ENCODE measurements around the gene PCDHB2. TPM values are rescaled to one million over a fixed set of nuclear protein-coding genes. Genes with fewer than 3 reads are reported as not detected.

The PCDHB2 gene
- total and polyA plus RNA-seq, 2 of the 4 experiments (the other 2 are of a cell fraction): 0.36 to 0.46 TPM

DNA sequence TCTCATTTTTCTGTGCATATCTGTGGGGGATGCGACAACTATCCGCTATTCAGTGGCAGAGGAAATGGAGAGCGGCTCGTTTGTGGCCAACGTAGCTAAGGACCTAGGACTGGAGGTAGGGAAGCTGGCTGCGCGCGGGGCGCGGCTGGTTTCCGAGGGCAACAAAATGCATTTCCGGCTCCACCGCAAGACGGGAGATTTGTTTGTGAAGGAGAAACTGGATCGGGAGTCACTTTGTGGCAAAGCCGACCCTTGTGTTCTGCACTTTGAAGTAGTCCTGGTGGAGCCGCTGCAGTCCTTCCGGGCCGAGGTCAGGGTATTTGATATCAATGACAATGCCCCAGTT is 42.9 kb upstream of the PCDHB2 start:
- TF ChIP-seq RFX5 (IDR thresholded peaks at IDR 0.05; ENCODE audit: low read depth, low read length) (no peak), RCOR1 (IDR thresholded peaks at IDR 0.05; ENCODE audit: insufficient replicate concordance, low read length) (no peak), MAFK (IDR thresholded peaks at IDR 0.05; ENCODE audit: low read depth, low read length) (no peak), MAZ (IDR thresholded peaks at IDR 0.05; ENCODE audit: borderline replicate concordance, low read depth, low read length) (no peak), NFE2L2 (IDR thresholded peaks at IDR 0.05; ENCODE audit: low read depth, low read length) (no peak), CEBPB (IDR thresholded peaks at IDR 0.05; ENCODE audit: low read depth, low read length) (no peak), MXI1 (IDR thresholded peaks at IDR 0.05; ENCODE audit: borderline replicate concordance, low read depth, low read length) (no peak), POLR2A (IDR thresholded peaks at IDR 0.05; ENCODE audit: low read depth, low read length) (no peak), BHLHE40 (IDR thresholded peaks at IDR 0.05; ENCODE audit: low read depth, low read length) (no peak), RAD21 (IDR thresholded peaks at IDR 0.05; ENCODE audit: low read length) (no peak)
- TF ChIP-seq, protein P1, sequence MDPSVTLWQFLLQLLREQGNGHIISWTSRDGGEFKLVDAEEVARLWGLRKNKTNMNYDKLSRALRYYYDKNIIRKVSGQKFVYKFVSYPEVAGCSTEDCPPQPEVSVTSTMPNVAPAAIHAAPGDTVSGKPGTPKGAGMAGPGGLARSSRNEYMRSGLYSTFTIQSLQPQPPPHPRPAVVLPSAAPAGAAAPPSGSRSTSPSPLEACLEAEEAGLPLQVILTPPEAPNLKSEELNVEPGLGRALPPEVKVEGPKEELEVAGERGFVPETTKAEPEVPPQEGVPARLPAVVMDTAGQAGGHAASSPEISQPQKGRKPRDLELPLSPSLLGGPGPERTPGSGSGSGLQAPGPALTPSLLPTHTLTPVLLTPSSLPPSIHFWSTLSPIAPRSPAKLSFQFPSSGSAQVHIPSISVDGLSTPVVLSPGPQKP (IDR thresholded peaks at IDR 0.05; ENCODE audit: borderline replicate concordance, low read depth, low read length): no peak
- TF ChIP-seq, protein P2, sequence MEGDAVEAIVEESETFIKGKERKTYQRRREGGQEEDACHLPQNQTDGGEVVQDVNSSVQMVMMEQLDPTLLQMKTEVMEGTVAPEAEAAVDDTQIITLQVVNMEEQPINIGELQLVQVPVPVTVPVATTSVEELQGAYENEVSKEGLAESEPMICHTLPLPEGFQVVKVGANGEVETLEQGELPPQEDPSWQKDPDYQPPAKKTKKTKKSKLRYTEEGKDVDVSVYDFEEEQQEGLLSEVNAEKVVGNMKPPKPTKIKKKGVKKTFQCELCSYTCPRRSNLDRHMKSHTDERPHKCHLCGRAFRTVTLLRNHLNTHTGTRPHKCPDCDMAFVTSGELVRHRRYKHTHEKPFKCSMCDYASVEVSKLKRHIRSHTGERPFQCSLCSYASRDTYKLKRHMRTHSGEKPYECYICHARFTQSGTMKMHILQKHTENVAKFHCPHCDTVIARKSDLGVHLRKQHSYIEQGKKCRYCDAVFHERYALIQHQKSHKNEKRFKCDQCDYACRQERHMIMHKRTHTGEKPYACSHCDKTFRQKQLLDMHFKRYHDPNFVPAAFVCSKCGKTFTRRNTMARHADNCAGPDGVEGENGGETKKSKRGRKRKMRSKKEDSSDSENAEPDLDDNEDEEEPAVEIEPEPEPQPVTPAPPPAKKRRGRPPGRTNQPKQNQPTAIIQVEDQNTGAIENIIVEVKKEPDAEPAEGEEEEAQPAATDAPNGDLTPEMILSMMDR (conservative IDR thresholded peaks at IDR 0.05; ENCODE audit: low read depth, low read length): no peak
- Histone ChIP-seq H3K27me3 (ENCODE audit: control insufficient read depth, insufficient read depth, low read length) (no peaks in the 10 kb centered on the region), H4K5ac (ENCODE audit: low read depth, low read length) (no peak overlapping the region), H2AFZ (replicated peaks; ENCODE audit: low read length, poor library complexity) (peak overlapping the region; percentile 63), H3K9ac (ENCODE audit: low read depth, low read length) (no peak overlapping the region), H3K4me3 (ENCODE audit: insufficient read depth, low read depth, low read length) (peak overlapping the region; percentile 18; the same call in 1 of the 2 replicates), H2AK9ac (replicated peaks; ENCODE audit: low read depth, low read length, poor library complexity) (no peak overlapping the region), H2BK120ac (ENCODE audit: low read depth, low read length) (no peak overlapping the region), H2BK5ac (ENCODE audit: low read depth, low read length, poor library complexity, severe bottlenecking) (no peak overlapping the region), H3K23ac (ENCODE audit: low read depth, low read length) (no peak overlapping the region), H2BK20ac (ENCODE audit: low read depth, low read length) (no peak overlapping the region), H3K27ac (ENCODE audit: insufficient read depth, low read length) (no peak overlapping the region), H4K8ac (ENCODE audit: low read depth in 2 of 2, low read length in 2 of 2) (no peak overlapping the region), H3K9me1 (ENCODE audit: insufficient read depth, low read length) (no peaks in the 10 kb centered on the region), H2BK15ac (ENCODE audit: low read depth, low read length) (no peak overlapping the region), H3K56ac (ENCODE audit: extremely low read depth, insufficient read depth, low read length) (no peak overlapping the region), H3K14ac (replicated peaks; ENCODE audit: low read depth, low read length) (no peak overlapping the region), H3K4me2 (ENCODE audit: low read depth, low read length) (no peak overlapping the region), H4K20me1 (ENCODE audit: insufficient read depth, low read length) (no peaks in the 10 kb centered on the region), H3K9me3 (ENCODE audit: control insufficient read depth, insufficient read depth, low read length) (peaks cover 11% of the 10 kb centered on the region), H3K18ac (ENCODE audit: low read depth, low read length) (no peak overlapping the region), H3K79me1 (ENCODE audit: low read depth in 1 of 2, low read length in 2 of 2) (no peaks in the 10 kb centered on the region), H4K91ac (ENCODE audit: insufficient read depth, low read depth, low read length) (no peak overlapping the region), H3K4me1 (ENCODE audit: control insufficient read depth, insufficient read depth, low read length) (no peaks in the 10 kb centered on the region), H2AK5ac (ENCODE audit: low read depth, low read length) (no peak overlapping the region), H3K4ac (ENCODE audit: low read depth, low read length) (no peak overlapping the region), H3K36me3 (ENCODE audit: control insufficient read depth, insufficient read depth, low read length) (no peaks in the 10 kb centered on the region)
- dilution Hi-C loops (cut with HindIII; ENCODE audit: low sequenced_read_pairs, unreplicated experiment): no loop called here
- 5% methylated on average over 3 of the region's 19 CpGs; no CpG with 5 or more reads in 1 of the 2 experiments for WGBS, 2 experiments (ENCODE audit: extremely low coverage in 2 of 2, insufficient read length in 1 of 2)
- CTCF ChIA-PET: no interaction called here
- in situ Hi-C loops (cut with MboI; ENCODE audit: low sequenced_read_pairs): no loop called here
- intact Hi-C loops (cut with micrococcal nuclease): no loop called here
- ATAC-seq (ENCODE audit: low read depth) (no peak), DNase-seq (no peak)
- POLR2A ChIA-PET (ENCODE audit: unreplicated experiment): no interaction called here
- BruUV-seq (replicated peaks): no TSS peak

Measured in IMR-90 (cell line).